Esophagus muscularis mucosa (tissue), 4 donors: ENCODE results near the gene SH3YL1. TPM values are rescaled to one million over a fixed set of nuclear protein-coding genes. Genes with fewer than 3 reads are reported as not detected.

Experiments used
- DNase-seq: peaks from one replicate; pipeline ENCODE4 v3.0.0-alpha.2; 2017; ENCODE audit errors: extremely low spot score
- H3K27ac ChIP-seq, 4 donors: fragments of 200-600 bp; sonication (generic); replicated peaks in 1 of 4; 1 replicate in 3 of 4; 2 replicates in 1 of 4; pipeline ENCODE4 v1.5.1; 2016 to 2019; ENCODE audit warnings: mild to moderate bottlenecking in 1 of 4
- H3K27me3 ChIP-seq, 4 donors: fragments of 200-600 bp; sonication (generic); one replicate each; pipeline versions ENCODE4 v1.5.1 to v1.6.0; 2016 to 2019
- H3K36me3 ChIP-seq, 4 donors: fragments of 200-600 bp; sonication (generic); one replicate each; pipeline ENCODE4 v1.5.1; 2016 to 2019
- H3K4me1 ChIP-seq, 4 donors: fragments of 200-600 bp; sonication (generic); one replicate each; pipeline ENCODE4 v1.5.1; 2016 to 2019
- H3K4me3 ChIP-seq, 4 donors: fragments of 200-600 bp; sonication (generic); 1 replicate in 2 of 4; 2 replicates in 2 of 4; pipeline ENCODE4 v1.5.1; 2016 to 2019; ENCODE audit warnings: mild to moderate bottlenecking in 4 of 4, moderate library complexity in 1 of 4
- H3K9me3 ChIP-seq, 4 donors: fragments of 200-600 bp; sonication (generic); 1 replicate in 3 of 4; 2 replicates in 1 of 4; pipeline ENCODE4 v1.5.1; 2016 to 2019
- CTCF ChIP-seq, 3 experiments: fragments of 200-600 bp in 2 of 3; fragments of 450-650 bp in 1 of 3; sonication (generic) in 2 of 3; IDR thresholded peaks; one replicate each; pipeline ENCODE4 v1.5.1; 2017 to 2019; ENCODE audit warnings: antibody characterized with exemption in 3 of 3, mild to moderate bottlenecking in 2 of 3, moderate library complexity in 1 of 3
- EP300 ChIP-seq: sonication (generic); formaldehyde crosslinking; IDR thresholded peaks from one replicate; pipeline ENCODE4 v1.6.1; 2017; ENCODE audit warnings: antibody characterized with exemption
- POLR2A ChIP-seq: fragments of 450-650 bp; IDR thresholded peaks from one replicate; pipeline ENCODE4 v1.6.1; 2017; ENCODE audit warnings: antibody characterized with exemption, moderate library complexity, mild to moderate bottlenecking, low read depth
- POLR2AphosphoS5 ChIP-seq, 2 donors: sonication (generic); formaldehyde crosslinking; IDR thresholded peaks; one replicate each; pipeline ENCODE4 v1.6.1; 2017; ENCODE audit warnings: antibody characterized with exemption in 2 of 2
- WGBS: methylation state at CpG from one replicate; pipeline ENCODE4 v1.1.5; 2018; 5-methylcytosine and 5-hydroxymethylcytosine counted together
- intact Hi-C: fragments of 100-400 bp; cut with DNase I; formaldehyde crosslinking; loops from one replicate; pipeline ENCODE4 v1.15.1; 2023
- total RNA-seq, 4 donors: library from RNA; depleted of rRNA; stranded (reverse); fragments of >200 nt; gene quantifications; one replicate each; pipeline versions ENCODE4 v1.1.0 to v1.2.1, GENCODE V29; 2016

Gene SH3YL1
- total RNA-seq, 4 donors from 2014 or later = 15.7 to 20.3 (median 18.2) TPM

GRCh38 chr2:253202-253638 lies 10.6 kb downstream of the SH3YL1 start:
- 92% methylated on average over 8 of the region's 8 CpGs for WGBS
- intact Hi-C loops = no loop called here
- no peak overlapping the region for H3K4me3 ChIP-seq
- H3K4me1 ChIP-seq = no peaks in the 10 kb centered on the region
- H3K27ac ChIP-seq = no peak overlapping the region
- H3K27me3 ChIP-seq = no peaks in the 10 kb centered on the region
- H3K9me3 ChIP-seq = peaks cover 0 to 6% (median 0%) of the 10 kb centered on the region in 4 donors
- no peak for DNase-seq
- TF ChIP-seq POLR2A = no peak
- TF ChIP-seq EP300 = no peak
- TF ChIP-seq CTCF (IDR thresholded peaks at IDR 0.05) = no peak
- TF ChIP-seq POLR2AphosphoS5 (IDR thresholded peaks at IDR 0.05) = no peak
- peaks cover 0 to 30% (median 7%) of the 10 kb centered on the region in 4 donors for H3K36me3 ChIP-seq

- TF ChIP-seq CTCF (IDR thresholded peaks at IDR 0.05) (no peak), POLR2AphosphoS5 (IDR thresholded peaks at IDR 0.05) (no peak), EP300 (no peak), POLR2A (no peak)
- no peak overlapping the region for H3K4me3 ChIP-seq
- intact Hi-C loops = no loop called here
- 90% methylated on average over 6 of the region's 6 CpGs for WGBS
- DNase-seq = no peak
- H3K4me1 ChIP-seq = no peaks in the 10 kb centered on the region
- H3K27me3 ChIP-seq = no peaks in the 10 kb centered on the region
- no peaks in the 10 kb centered on the region for H3K9me3 ChIP-seq
- H3K36me3 ChIP-seq = peaks cover 4 to 38% (median 7%) of the 10 kb centered on the region in 4 donors
- no peak overlapping the region for H3K27ac ChIP-seq
Measured at GRCh38 chr2:252001-252602, 11.7 kb downstream of the SH3YL1 start.

- no peak for TF ChIP-seq POLR2A
- no peak for TF ChIP-seq POLR2AphosphoS5 (IDR thresholded peaks at IDR 0.05)
- TF ChIP-seq EP300 = no peak
- TF ChIP-seq CTCF (IDR thresholded peaks at IDR 0.05) = no peak
- intact Hi-C loops = loop anchor here (5.0 kb wide), 2 partner anchors 38 to 388 kb away; partner anchors contain the start of gene ALKAL2
- Histone ChIP-seq H3K4me3 (no peak overlapping the region), H3K36me3 (peaks cover 6 to 60% (median 12%) of the 10 kb centered on the region in 4 donors), H3K4me1 (no peaks in the 10 kb centered on the region), H3K27ac (no peak overlapping the region), H3K9me3 (no peaks in the 10 kb centered on the region), H3K27me3 (no peaks in the 10 kb centered on the region)
- no peak for DNase-seq
- 92% methylated on average over 15 of the region's 15 CpGs for WGBS
Measured at GRCh38 chr2:249538-250042, 14.2 kb downstream of the SH3YL1 start.

GRCh38 chr2:248724-249123 lies 15.1 kb downstream of the SH3YL1 start:
- Histone ChIP-seq H3K4me3 (no peak overlapping the region), H3K4me1 (no peaks in the 10 kb centered on the region), H3K27me3 (no peaks in the 10 kb centered on the region), H3K36me3 (peaks cover 7 to 68% (median 19%) of the 10 kb centered on the region in 4 donors), H3K27ac (no peak overlapping the region), H3K9me3 (no peaks in the 10 kb centered on the region)
- TF ChIP-seq CTCF (IDR thresholded peaks at IDR 0.05) = no peak
- no peak for TF ChIP-seq POLR2AphosphoS5 (IDR thresholded peaks at IDR 0.05)
- no peak for TF ChIP-seq POLR2A
- 89% methylated on average over 2 of the region's 2 CpGs for WGBS
- intact Hi-C loops = loop anchor here (5.0 kb wide), 2 partner anchors 39 to 389 kb away; partner anchors contain the start of gene ALKAL2
- DNase-seq = no peak
